Suprapubic skin (tissue), 4 donors: ENCODE measurements around the gene SULT1A1.

Source experiments
- EP300 ChIP-seq: sonication (generic); formaldehyde crosslinking; IDR thresholded peaks from one replicate; pipeline ENCODE4 v1.6.1; 2017; ENCODE audit warnings: antibody characterized with exemption
- POLR2A ChIP-seq, 2 donors: fragments of 450-650 bp; IDR thresholded peaks; one replicate each; pipeline ENCODE4 v1.6.1; 2017; ENCODE audit warnings: antibody characterized with exemption in 2 of 2, mild to moderate bottlenecking in 2 of 2, moderate library complexity in 2 of 2
- POLR2AphosphoS5 ChIP-seq, 3 donors: sonication (generic); formaldehyde crosslinking; IDR thresholded peaks; one replicate each; pipeline ENCODE4 v1.6.1; 2017; ENCODE audit warnings: antibody characterized with exemption in 3 of 3
- TF ChIP-seq, protein P1 (sequence below), 2 donors: fragments of 200-600 bp in 1 of 2; fragments of 450-650 bp in 1 of 2; sonication (generic) in 1 of 2; IDR thresholded peaks; one replicate each; pipeline ENCODE4 v1.5.1; 2016 to 2019; ENCODE audit warnings: antibody characterized with exemption in 2 of 2, mild to moderate bottlenecking in 1 of 2, moderate library complexity in 1 of 2

DNA sequence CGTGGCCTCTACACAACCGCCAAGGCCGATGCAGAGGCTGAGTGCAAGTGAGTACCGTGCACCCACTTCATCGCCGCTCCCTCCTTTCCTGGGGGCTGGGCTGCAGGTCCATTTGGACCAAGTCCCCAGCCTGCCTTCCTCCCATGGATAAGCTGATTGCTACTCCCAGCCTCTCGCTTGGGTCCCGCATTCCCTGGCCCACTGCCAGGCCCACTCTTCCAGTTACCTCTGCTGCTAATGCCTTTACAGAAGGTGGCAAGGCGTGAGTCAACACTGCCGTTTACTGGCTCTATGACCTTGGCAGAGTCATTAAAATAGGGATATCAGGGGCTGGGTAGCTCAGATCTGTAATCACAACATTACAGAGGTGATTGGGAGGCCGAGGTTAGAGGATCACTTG is 24.2 kb downstream of the SULT1A1 start:
- TF ChIP-seq, protein P1, sequence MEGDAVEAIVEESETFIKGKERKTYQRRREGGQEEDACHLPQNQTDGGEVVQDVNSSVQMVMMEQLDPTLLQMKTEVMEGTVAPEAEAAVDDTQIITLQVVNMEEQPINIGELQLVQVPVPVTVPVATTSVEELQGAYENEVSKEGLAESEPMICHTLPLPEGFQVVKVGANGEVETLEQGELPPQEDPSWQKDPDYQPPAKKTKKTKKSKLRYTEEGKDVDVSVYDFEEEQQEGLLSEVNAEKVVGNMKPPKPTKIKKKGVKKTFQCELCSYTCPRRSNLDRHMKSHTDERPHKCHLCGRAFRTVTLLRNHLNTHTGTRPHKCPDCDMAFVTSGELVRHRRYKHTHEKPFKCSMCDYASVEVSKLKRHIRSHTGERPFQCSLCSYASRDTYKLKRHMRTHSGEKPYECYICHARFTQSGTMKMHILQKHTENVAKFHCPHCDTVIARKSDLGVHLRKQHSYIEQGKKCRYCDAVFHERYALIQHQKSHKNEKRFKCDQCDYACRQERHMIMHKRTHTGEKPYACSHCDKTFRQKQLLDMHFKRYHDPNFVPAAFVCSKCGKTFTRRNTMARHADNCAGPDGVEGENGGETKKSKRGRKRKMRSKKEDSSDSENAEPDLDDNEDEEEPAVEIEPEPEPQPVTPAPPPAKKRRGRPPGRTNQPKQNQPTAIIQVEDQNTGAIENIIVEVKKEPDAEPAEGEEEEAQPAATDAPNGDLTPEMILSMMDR (IDR thresholded peaks at IDR 0.05), result no peak
- TF ChIP-seq POLR2AphosphoS5 (IDR thresholded peaks at IDR 0.05) (no peak), POLR2A (IDR thresholded peaks at IDR 0.05) (no peak), EP300 (no peak)
